Lower leg skin (tissue), 4 donors: ENCODE data around the gene BICDL1. TPM values are rescaled to one million over a fixed set of nuclear protein-coding genes. Genes with fewer than 3 reads are reported as not detected.

Source experiments
- DNase-seq, 2 donors: peaks; one replicate each; pipeline ENCODE4 v3.0.0-alpha.2; 2019; ENCODE audit warnings: low spot score in 2 of 2
- H3K4me3 ChIP-seq: fragments of 200-600 bp; sonication (generic); 2 replicates; pipeline ENCODE4 v1.5.1; 2017; ENCODE audit warnings: mild to moderate bottlenecking, low read depth; ENCODE audit not compliant: poor library complexity, severe bottlenecking
- POLR2A ChIP-seq, 2 donors: fragments of 450-650 bp; IDR thresholded peaks; one replicate each; pipeline ENCODE4 v1.6.1; 2016 to 2017; ENCODE audit warnings: antibody characterized with exemption in 2 of 2, mild to moderate bottlenecking in 1 of 2, moderate library complexity in 1 of 2
- WGBS, 2 donors: methylation state at CpG; one replicate each; pipeline ENCODE4 v1.1.5; 2018; 5-methylcytosine and 5-hydroxymethylcytosine counted together
- intact Hi-C: fragments of 100-400 bp; cut with DNase I; formaldehyde crosslinking; loops from one replicate; pipeline ENCODE4 v1.15.0; 2023; ENCODE audit warnings: low total_unique reads
- total RNA-seq, 4 donors: library from RNA; depleted of rRNA; stranded (reverse); fragments of >200 nt; gene quantifications; one replicate each; pipeline ENCODE4 v1.1.0, GENCODE V29; 2016
- TF ChIP-seq, protein P1 (sequence below), 3 donors: fragments of 450-650 bp; IDR thresholded peaks; one replicate each; pipeline ENCODE4 v1.5.1; 2016; ENCODE audit warnings: antibody characterized with exemption in 3 of 3, mild to moderate bottlenecking in 3 of 3, moderate library complexity in 2 of 3

BICDL1 gene
- total RNA-seq, 4 donors from 2014 or later: 98.2 to 190 (median 131) TPM

DNA sequence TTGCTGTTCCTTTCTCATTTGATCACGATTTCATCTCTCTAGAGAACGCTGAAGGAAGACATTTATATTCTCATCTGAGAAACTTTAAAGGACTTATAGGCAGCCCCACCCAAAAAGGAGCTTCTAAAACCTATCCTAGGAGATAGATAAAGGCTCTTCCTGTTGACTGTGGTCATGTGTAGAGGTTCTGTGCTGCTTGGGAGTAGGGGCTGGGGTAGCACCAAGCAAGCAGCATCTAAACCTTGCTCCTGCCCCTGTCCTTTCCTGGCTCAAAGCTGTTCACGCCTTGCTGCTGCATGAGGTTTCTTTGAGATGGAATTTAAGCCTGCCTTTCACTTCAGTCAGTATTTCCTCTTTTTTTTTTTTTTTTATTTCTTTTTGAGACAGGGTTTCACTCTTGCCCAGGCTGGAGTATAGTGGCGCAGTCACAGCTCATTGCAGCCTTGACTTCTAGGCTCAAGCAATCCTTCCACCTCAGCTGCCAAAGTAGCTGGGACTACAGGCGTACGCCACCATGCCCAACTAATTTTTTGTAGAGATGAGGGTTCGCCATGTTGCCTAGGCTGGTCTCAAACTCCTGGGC, 86.1 kb downstream of the BICDL1 start:
- no peak overlapping the region for H3K4me3 ChIP-seq
- no peak for TF ChIP-seq POLR2A (IDR thresholded peaks at IDR 0.05)
- TF ChIP-seq, protein P1, sequence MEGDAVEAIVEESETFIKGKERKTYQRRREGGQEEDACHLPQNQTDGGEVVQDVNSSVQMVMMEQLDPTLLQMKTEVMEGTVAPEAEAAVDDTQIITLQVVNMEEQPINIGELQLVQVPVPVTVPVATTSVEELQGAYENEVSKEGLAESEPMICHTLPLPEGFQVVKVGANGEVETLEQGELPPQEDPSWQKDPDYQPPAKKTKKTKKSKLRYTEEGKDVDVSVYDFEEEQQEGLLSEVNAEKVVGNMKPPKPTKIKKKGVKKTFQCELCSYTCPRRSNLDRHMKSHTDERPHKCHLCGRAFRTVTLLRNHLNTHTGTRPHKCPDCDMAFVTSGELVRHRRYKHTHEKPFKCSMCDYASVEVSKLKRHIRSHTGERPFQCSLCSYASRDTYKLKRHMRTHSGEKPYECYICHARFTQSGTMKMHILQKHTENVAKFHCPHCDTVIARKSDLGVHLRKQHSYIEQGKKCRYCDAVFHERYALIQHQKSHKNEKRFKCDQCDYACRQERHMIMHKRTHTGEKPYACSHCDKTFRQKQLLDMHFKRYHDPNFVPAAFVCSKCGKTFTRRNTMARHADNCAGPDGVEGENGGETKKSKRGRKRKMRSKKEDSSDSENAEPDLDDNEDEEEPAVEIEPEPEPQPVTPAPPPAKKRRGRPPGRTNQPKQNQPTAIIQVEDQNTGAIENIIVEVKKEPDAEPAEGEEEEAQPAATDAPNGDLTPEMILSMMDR (IDR thresholded peaks at IDR 0.05): no peak
- WGBS, 2 donors: 86 to 87% methylated on average over 7 of the region's 7 CpGs
- intact Hi-C loops: no loop called here
- peak in 1 of 2 donors; percentile 40 for DNase-seq

DNA sequence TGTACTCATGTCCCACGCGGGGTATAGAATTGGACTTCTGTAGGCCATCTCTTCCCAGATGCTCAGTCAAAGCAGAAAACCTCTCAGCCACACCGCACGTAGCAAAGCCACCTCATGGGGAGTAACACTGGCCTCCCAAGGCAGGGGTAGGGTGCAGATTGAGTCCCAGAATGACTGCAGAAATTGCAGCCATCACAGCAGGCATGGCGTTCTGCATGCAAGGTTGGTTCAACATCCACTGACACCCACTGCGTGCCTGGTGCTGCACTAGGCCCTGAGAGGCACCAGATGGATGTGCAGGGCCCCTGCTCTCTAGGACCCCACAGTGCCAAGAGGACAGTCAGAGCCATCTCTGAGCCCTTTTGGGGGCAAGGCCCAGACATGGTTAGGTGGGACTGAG, 87.6 kb downstream of the BICDL1 start:
- TF ChIP-seq POLR2A (IDR thresholded peaks at IDR 0.05): no peak
- TF ChIP-seq, protein P1 (IDR thresholded peaks at IDR 0.05): no peak
- peak in 1 of 2 donors; percentile 74 for DNase-seq
- 93 to 99% methylated on average over 6 of the region's 6 CpGs for WGBS, 2 donors
- no peak overlapping the region for H3K4me3 ChIP-seq
- intact Hi-C loops: no loop called here

DNA sequence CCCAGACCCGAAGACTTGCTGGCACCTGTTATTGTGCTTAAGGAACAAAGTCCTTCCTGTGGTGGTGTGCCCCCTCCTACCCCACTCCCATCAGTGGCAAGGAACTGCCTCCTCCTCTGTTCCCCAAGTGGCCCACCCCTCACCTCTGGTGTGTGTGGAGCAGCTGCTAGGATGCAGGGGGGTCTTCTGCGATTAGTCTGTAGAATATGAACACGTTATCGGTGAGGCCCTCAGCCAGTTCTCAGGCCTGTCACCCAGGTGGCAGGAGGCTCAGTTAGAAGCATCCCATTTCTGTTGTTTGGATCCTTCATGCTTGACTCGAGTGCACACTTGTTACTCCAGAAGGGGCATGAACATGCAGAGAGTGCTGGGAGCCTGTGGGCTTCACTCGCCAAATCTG, 88.2 kb downstream of the BICDL1 start:
- H3K4me3 ChIP-seq: no peak overlapping the region
- 89 to 95% methylated on average over 6 of the region's 6 CpGs for WGBS, 2 donors
- intact Hi-C loops: no loop called here
- DNase-seq: peak in 1 of 2 donors; percentile 15
- TF ChIP-seq POLR2A (IDR thresholded peaks at IDR 0.05): no peak
- TF ChIP-seq, protein P1 (IDR thresholded peaks at IDR 0.05): no peak

DNA sequence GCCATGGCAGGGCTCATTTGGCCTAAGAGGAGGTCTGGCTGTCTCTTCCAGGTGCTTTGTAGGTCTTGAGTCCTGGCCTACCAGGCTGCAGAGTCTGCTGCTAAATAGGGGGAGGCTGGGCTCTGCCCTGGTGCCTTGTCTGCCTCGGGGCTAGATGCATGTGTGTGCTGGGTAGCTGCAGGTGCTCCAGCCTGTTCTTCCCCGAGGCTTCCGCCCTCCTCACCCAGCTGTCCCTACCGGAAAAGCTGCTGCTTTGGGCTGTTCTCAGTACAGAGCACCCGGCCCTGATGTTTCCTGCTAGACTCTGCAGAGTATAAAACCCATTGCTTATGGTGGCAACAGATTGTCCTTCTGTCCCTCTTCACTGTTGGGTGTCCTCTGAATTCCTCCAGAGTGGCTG, 89.8 kb downstream of the BICDL1 start:
- 47 to 55% methylated on average over 5 of the region's 5 CpGs for WGBS, 2 donors
- TF ChIP-seq, protein P1 (IDR thresholded peaks at IDR 0.05): no peak
- no peak for TF ChIP-seq POLR2A (IDR thresholded peaks at IDR 0.05)
- intact Hi-C loops: no loop called here
- peak in 1 of 2 donors; percentile 75 for DNase-seq
- H3K4me3 ChIP-seq: no peak overlapping the region

DNA sequence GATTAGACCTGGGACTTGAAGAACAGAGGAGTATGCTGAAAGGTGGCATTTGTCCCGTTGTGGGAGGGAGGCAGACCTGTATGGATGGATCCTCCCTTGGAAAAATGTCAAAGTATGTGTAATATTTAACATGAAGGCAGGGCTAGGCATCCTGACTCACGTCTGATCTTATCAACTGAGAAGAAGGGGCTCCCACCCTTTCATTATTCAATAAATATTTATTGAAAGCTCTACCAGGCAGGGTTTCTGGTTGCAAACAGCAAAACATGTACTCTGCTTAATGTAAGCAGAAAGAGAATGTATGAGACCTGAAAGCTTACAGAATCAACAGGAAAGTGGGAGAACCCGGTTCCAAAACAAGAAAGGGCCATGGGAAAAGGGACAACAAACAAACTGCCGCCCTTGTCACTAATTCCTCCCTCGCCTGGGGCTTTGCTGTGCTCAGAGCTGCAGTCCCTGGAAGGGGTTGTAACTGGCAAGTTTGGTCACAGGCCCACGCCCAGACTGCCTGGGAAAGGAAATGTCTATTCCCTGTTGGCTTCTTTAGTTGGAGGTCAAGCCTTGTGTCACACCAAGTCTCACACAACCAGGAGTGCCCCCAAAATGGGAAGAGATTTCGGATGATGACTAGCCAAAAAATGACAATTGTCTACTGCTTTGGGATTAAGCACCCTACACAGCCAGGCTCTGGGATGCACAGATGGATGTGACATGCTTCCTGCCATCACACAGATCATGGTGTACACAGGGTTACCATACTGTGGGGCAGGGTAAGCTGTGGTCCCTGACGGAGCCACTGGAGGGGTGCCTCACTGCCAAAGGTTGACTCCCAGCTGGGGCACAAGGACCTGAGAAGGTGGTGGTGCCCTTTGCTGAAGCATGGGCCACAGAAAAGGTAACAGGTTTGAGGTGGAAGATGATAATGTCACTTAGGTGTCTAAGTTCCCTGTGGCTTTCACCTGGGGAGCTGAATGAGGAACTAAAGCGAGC, 90.7 kb downstream of the BICDL1 start:
- 47 to 52% methylated on average over 9 of the region's 9 CpGs for WGBS, 2 donors
- no peak overlapping the region for H3K4me3 ChIP-seq
- intact Hi-C loops: no loop called here
- TF ChIP-seq POLR2A (IDR thresholded peaks at IDR 0.05): no peak
- TF ChIP-seq, protein P1 (IDR thresholded peaks at IDR 0.05): no peak
- peak in 1 of 2 donors; percentile 80 for DNase-seq
